GM10266 (cell line): Measurements from ENCODE around the gene CTSH.
A peak's percentile ranks its signal among the peaks of the same experiment; 100 is the strongest.

Experiments
- DNase-seq: peaks from one replicate; pipeline ENCODE4 v3.0.0; 2012; ENCODE audit errors: extremely low spot score
- CTCF ChIP-seq: IDR thresholded peaks from 2 replicates; pipeline ENCODE4 v1.5.1; 2012; ENCODE audit warnings: mild to moderate bottlenecking, low read depth; ENCODE audit not compliant: control insufficient read depth, insufficient read depth; ENCODE audit errors: missing control alignments

CTSH gene

GRCh38 chr15:78977091-78977571, 32.3 kb upstream of the CTSH start:
- DNase-seq: peak; percentile 75

GRCh38 chr15:78976691-78977090, 31.8 kb upstream of the CTSH start:
- peak; percentile 35 for DNase-seq
- TF ChIP-seq CTCF: no peak

More at GRCh38 chr15:78977091-78977571, 32.3 kb upstream of the CTSH start:
- TF ChIP-seq CTCF: no peak

- no peak for TF ChIP-seq CTCF
- no peak for DNase-seq
Measured at GRCh38 chr15:78974272-78974918, 29.5 kb upstream of the CTSH start.

DNA sequence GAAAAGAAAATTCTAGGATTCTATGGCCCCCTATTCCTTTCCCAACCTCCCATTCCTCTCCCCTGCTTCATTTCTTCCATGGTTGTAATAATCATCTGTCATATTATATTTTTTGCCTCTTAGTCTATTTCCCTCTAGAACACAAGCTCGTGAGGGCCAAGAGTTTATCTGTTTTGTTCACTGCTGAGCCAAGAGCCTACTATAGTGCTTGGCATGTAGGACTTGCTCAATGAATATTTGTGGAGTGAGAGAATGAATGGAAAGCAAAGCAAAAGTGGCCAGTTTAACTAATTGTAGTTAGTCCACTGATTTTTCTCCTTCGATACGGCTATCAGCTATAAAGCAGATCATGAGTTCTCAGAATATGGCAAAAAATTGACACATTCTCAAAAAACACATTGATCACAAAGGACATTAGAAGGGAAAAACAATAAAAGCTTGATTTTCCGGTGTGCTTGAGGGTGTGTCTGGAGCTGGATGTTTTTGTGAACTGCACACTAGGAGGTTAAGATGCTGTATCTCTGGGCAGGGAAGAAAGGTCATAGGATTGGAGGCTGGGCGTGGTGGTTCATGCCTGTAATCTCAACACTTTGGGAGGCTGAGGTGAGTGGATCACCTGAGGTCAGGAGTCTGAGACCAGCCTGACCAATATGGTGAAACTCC, 25.0 kb upstream of the CTSH start:
- DNase-seq: no peak
- no peak for TF ChIP-seq CTCF

DNA sequence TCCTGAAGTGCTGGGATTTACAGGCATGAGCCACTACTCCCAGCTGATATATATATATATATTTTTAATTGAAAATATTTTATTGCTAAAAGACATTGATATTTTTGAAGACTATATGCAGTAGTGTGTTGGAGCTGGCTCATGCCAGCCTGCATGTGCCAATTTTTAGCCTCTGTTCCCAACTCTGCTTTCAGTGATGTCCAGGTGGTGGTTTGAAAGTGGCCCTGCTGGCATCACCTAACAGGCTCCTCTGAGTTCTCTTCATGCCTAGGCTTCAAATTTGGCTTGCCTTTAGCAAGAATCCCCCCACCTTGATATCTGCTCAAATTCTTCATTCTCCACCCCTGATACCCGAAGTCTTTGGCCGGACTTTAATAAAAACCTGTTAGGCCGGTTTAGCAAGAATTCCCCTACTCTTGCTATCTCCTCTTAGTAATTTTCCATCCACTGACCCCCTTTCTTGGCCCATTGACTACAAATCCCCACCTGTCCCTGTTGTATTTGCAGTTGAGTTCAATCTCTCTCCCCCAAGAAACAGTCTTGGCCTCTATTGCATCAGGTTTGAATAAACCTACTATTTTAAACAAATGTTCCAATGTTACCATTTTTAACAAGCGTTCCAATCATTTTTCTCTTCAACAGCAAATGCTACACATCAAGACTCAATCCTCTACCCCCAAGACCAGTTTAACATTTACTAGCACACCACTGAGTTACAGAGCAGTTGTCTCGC, 23.9 kb upstream of the CTSH start:
- DNase-seq: no peak
- TF ChIP-seq CTCF: no peak

DNA sequence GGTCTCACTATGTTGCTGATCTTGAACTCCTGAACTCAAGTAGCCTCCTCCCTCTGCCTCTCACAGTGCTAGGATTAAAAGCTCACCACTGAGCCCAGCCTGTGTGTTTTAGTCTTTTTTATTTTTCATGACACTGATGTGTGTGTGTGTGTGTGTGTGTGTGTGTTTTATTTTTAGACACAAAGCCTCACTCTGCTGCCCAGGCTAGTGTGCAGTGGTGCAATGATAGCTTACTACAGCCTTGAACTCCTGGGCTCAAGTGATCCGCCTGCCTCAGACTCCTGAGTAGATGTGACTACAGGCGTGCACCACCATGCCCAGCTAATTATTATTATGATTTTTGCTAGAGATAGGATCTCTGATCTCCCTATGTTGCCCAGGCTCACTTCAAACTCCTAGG, 23.3 kb upstream of the CTSH start:
- no peak for DNase-seq

More for the DNA sequence above, 23.3 kb upstream of the CTSH start:
- no peak for TF ChIP-seq CTCF
